ENCODE data around the gene FAM237A.

DNA sequence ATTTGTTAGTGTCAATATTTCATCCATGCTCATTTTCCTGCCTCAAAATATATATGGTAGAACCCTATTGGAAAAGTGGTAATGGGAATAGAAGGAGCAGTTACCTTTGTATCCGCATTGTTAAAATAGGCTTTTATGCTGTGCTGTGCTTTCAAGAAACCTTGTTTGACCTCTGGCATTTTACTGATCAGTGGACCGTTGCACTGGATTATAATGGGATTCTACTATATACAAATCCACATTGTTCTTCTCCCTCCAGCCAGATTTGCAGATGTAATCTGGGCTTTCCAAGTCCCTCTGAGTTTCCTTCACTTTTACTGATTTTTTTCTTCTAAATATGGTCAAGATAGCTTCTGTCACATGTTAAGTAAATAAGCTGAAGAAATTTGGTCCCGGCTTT, 23.3 kb upstream of the FAM237A start:
- TF ChIP-seq, protein P1, sequence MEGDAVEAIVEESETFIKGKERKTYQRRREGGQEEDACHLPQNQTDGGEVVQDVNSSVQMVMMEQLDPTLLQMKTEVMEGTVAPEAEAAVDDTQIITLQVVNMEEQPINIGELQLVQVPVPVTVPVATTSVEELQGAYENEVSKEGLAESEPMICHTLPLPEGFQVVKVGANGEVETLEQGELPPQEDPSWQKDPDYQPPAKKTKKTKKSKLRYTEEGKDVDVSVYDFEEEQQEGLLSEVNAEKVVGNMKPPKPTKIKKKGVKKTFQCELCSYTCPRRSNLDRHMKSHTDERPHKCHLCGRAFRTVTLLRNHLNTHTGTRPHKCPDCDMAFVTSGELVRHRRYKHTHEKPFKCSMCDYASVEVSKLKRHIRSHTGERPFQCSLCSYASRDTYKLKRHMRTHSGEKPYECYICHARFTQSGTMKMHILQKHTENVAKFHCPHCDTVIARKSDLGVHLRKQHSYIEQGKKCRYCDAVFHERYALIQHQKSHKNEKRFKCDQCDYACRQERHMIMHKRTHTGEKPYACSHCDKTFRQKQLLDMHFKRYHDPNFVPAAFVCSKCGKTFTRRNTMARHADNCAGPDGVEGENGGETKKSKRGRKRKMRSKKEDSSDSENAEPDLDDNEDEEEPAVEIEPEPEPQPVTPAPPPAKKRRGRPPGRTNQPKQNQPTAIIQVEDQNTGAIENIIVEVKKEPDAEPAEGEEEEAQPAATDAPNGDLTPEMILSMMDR (conservative IDR thresholded peaks at IDR 0.05; ENCODE audit: low read depth, low read length): no peak
- no peak for TF ChIP-seq EZH2 (IDR thresholded peaks at IDR 0.05; ENCODE audit: borderline replicate concordance, low read depth, low read length, poor library complexity, severe bottlenecking)
